ENCODE data around the gene RNASE4. TPM values are rescaled to one million over a fixed set of nuclear protein-coding genes. Genes with fewer than 3 reads are reported as not detected.
A peak's percentile ranks its signal among the peaks of the same experiment; 100 is the strongest.

The RNASE4 gene
- total and polyA plus RNA-seq, 10 of the 15 experiments (the other 5 are each of a cell fraction or from before 2014, with no cell fraction given), result 0.87 to 2.6 (median 1.3) TPM

GRCh38 chr14:20667957-20668356, 16.4 kb upstream of the RNASE4 start (continued):
- TF ChIP-seq E2F8 (IDR thresholded peaks at IDR 0.05; ENCODE audit: low read depth, partially characterized antibody) (no peak), RCOR1 (conservative IDR thresholded peaks at IDR 0.05; ENCODE audit: low read depth, low read length) (0 out of 2 replicates have a peak, but pooled peaks have one; percentile 41), POU2F2 (IDR thresholded peaks at IDR 0.05; ENCODE audit: borderline replicate concordance, low read depth, low read length) (peak; percentile 36; the same call in 1 of the 3 replicates), ZBED1 (IDR thresholded peaks at IDR 0.05; ENCODE audit: borderline replicate concordance) (no peak), ZBTB4 (CRISPR knock-in tag; IDR thresholded peaks at IDR 0.05) (no peak), PAX5 (IDR thresholded peaks at IDR 0.05; ENCODE audit: borderline replicate concordance, low read depth, low read length) (peak; percentile 63; the same call in 1 of the 2 replicates), HCFC1 (IDR thresholded peaks at IDR 0.05; ENCODE audit: low read length) (no peak), USF2 (IDR thresholded peaks at IDR 0.05; ENCODE audit: borderline replicate concordance, low read depth, low read length) (no peak), EGR1 (IDR thresholded peaks at IDR 0.05; ENCODE audit: borderline replicate concordance in 1 of 2, low read depth in 2 of 2, low read length in 2 of 2) (no peak), IRF3 (IDR thresholded peaks at IDR 0.05) (no peak), ATF7 (IDR thresholded peaks at IDR 0.05; ENCODE audit: low read depth) (peak; percentile 57; the same call in 1 of the 2 replicates), JUND (IDR thresholded peaks at IDR 0.05; ENCODE audit: low read depth, low read length) (0 out of 2 replicates have a peak, but pooled peaks have one; percentile 26), WRNIP1 (IDR thresholded peaks at IDR 0.05; ENCODE audit: borderline replicate concordance, low read depth, low read length) (no peak), IRF5 (IDR thresholded peaks at IDR 0.05; ENCODE audit: borderline replicate concordance) (no peak), NFYB (IDR thresholded peaks at IDR 0.05; ENCODE audit: insufficient read depth, low read depth, low read length) (no peak), CREM (IDR thresholded peaks at IDR 0.05; ENCODE audit: low read depth) (peak; percentile 78), TARDBP (IDR thresholded peaks at IDR 0.05; ENCODE audit: borderline replicate concordance) (no peak)

Data from GM12878 (cell line).